ENCODE results near the gene ZMYND19.

- TF ChIP-seq CTCF (tag by site-specific recombination; IDR thresholded peaks at IDR 0.05) (0 out of 2 replicates have a peak, but pooled peaks have one; percentile 0), ZNF776 (tag by site-specific recombination; IDR thresholded peaks at IDR 0.05; ENCODE audit: borderline replicate concordance) (no peak), TCF7L2 (IDR thresholded peaks at IDR 0.05; ENCODE audit: borderline replicate concordance, low read depth, low read length) (no peak), ZIC2 (tag by site-specific recombination; IDR thresholded peaks at IDR 0.05) (no peak), ZNF184 (tag by site-specific recombination; IDR thresholded peaks at IDR 0.05) (no peak), ZNF133 (tag by site-specific recombination; IDR thresholded peaks at IDR 0.05) (no peak), ZFP37 (tag by site-specific recombination; IDR thresholded peaks at IDR 0.05) (no peak), YY1 (tag by site-specific recombination; IDR thresholded peaks at IDR 0.05) (no peak), ZBTB11 (tag by site-specific recombination; conservative IDR thresholded peaks at IDR 0.05; ENCODE audit: low read depth) (no peak), ZNF639 (tag by site-specific recombination; IDR thresholded peaks at IDR 0.05) (no peak), ZNF24 (tag by site-specific recombination; IDR thresholded peaks at IDR 0.05) (no peak), IKZF3 (tag by site-specific recombination; IDR thresholded peaks at IDR 0.05) (no peak), ZBTB8A (tag by site-specific recombination; IDR thresholded peaks at IDR 0.05) (no peak), PATZ1 (tag by site-specific recombination; IDR thresholded peaks at IDR 0.05) (no peak)
Observed at GRCh38 chr9:137580954-137581322, 9.4 kb downstream of the ZMYND19 start.

Data from HEK293 (cell line).